ENCODE results near the gene WDR81. TPM values are rescaled to one million over a fixed set of nuclear protein-coding genes. Genes with fewer than 3 reads are reported as not detected.
A peak's percentile ranks its signal among the peaks of the same experiment; 100 is the strongest.
"Not testable (repeated sequence)": the region's sequence is repeated elsewhere in the genome, so short reads cannot be mapped to it uniquely, and the experiment has no call there.

Gene WDR81
- total RNA-seq, 1 donor from 2014 or later: 13.4 TPM

DNA sequence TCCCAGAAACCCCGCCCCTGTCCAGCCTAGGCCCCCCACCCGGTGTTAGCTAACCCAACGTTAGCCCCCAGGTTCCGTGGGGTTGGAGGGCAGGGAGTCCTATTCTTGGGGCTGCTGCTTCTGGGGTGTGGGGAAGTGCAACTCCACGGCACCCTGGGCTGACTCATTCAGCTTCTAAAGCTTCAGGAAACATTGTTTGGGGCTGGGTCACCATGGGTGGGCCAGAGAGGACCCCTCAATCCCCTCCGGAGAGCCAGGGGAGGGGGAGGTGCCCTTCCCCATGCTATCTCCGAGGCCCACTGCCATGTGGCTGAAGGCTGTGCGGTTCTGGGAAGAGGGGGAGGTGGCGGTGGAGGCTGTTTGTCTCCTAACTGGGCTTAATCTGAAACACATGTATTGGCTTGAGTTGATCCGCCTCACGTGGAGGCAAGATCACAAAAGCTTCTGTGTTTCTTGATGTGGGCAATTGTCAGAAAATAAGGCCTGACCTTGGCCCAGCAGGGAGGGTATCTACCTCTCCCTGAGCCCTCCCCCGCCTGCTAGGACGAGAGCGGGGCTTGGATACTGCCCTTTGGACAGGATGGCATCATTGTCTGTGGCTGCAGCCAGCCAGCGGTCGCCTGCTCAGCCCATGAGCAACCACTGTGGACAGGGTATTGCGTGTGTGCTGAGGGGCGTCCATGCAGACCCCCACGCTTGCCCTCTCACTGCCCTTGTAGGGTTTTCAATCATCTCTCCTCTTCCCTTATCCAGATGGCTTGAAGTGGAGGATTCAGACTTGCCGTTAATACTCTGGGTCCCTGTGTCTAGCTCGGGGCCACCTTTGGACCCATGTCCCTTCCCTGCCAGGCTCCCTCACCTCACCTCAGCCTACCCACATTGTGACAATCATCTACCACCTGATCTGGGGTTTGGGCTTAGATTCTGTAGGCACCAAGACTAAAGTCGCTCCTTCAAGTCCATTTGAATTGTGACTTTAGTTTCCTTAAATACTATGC lies 38.7 kb downstream of the WDR81 start:
- peaks cover 13% of the 10 kb centered on the region for H3K4me1 Mint-ChIP-seq (ENCODE audit: low read depth, unreplicated experiment)
- H3K4me3 Mint-ChIP-seq (ENCODE audit: unreplicated experiment): peak overlapping the region; percentile 11
- H3K27ac Mint-ChIP-seq (ENCODE audit: unreplicated experiment): peak overlapping the region; percentile 30
- DNase-seq: no peak
- H3K36me3 Mint-ChIP-seq (ENCODE audit: unreplicated experiment): no peaks in the 10 kb centered on the region
- no peaks in the 10 kb centered on the region for H3K9me3 Mint-ChIP-seq (ENCODE audit: unreplicated experiment)
- H3K27me3 Mint-ChIP-seq (ENCODE audit: unreplicated experiment): peaks cover 6% of the 10 kb centered on the region
- TF ChIP-seq, protein P1, sequence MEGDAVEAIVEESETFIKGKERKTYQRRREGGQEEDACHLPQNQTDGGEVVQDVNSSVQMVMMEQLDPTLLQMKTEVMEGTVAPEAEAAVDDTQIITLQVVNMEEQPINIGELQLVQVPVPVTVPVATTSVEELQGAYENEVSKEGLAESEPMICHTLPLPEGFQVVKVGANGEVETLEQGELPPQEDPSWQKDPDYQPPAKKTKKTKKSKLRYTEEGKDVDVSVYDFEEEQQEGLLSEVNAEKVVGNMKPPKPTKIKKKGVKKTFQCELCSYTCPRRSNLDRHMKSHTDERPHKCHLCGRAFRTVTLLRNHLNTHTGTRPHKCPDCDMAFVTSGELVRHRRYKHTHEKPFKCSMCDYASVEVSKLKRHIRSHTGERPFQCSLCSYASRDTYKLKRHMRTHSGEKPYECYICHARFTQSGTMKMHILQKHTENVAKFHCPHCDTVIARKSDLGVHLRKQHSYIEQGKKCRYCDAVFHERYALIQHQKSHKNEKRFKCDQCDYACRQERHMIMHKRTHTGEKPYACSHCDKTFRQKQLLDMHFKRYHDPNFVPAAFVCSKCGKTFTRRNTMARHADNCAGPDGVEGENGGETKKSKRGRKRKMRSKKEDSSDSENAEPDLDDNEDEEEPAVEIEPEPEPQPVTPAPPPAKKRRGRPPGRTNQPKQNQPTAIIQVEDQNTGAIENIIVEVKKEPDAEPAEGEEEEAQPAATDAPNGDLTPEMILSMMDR (IDR thresholded peaks at IDR 0.05; ENCODE audit: partially characterized antibody, unreplicated experiment): no peak

DNA sequence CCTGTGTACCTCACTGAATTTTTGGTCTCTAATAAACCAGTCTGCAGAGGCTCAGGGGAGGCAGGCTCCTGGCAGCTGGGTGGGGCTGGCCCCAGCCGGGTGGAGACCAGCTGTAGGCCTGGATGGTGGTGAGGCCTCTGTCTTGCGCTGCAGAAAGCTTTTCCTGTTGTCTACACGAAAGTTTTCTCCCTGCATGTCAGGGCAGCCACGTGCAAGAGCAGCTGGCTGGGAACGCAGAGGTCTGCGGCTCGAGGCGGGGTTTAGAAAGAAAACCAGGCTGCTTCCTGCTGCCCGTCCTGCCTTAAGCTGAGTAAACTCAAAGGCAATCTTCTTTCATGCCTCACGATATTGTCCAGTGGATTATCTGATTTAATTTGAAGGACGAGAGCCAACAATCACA lies 39.8 kb downstream of the WDR81 start:
- H3K27ac Mint-ChIP-seq (ENCODE audit: unreplicated experiment): peak overlapping the region; percentile 10
- peaks cover 2% of the 10 kb centered on the region for H3K27me3 Mint-ChIP-seq (ENCODE audit: unreplicated experiment)
- peak; percentile 42 for DNase-seq
- no peak overlapping the region for H3K4me3 Mint-ChIP-seq (ENCODE audit: unreplicated experiment)
- no peaks in the 10 kb centered on the region for H3K9me3 Mint-ChIP-seq (ENCODE audit: unreplicated experiment)
- no peaks in the 10 kb centered on the region for H3K36me3 Mint-ChIP-seq (ENCODE audit: unreplicated experiment)
- TF ChIP-seq, protein P1 (IDR thresholded peaks at IDR 0.05; ENCODE audit: partially characterized antibody, unreplicated experiment): no peak
- H3K4me1 Mint-ChIP-seq (ENCODE audit: low read depth, unreplicated experiment): peaks cover 13% of the 10 kb centered on the region

DNA sequence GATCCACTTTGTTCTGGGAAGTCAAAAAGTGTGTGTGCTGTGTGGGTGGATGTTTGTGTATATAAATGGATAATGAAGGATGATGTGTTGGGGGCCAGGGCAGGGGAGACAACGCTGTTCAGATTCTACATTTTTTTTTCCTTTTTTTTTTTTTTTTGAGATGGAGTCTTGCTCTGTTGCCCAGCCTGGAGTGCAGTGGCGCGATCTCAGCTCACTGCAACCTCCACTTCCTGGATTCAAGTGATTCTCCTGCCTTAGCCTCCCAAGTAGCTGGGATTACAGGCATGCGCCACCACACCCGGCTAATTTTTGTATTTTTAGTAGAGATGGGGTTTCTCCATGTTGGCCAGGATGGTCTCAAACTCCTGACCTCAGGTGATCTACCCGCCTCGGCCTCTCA lies 40.2 kb downstream of the WDR81 start:
- not testable (repeated sequence) for H3K27me3 Mint-ChIP-seq (ENCODE audit: unreplicated experiment); H3K4me3 Mint-ChIP-seq (ENCODE audit: unreplicated experiment); H3K9me3 Mint-ChIP-seq (ENCODE audit: unreplicated experiment); DNase-seq; H3K36me3 Mint-ChIP-seq (ENCODE audit: unreplicated experiment)
- Mint-ChIP-seq H3K4me1 (ENCODE audit: low read depth, unreplicated experiment) (peaks cover 13% of the 10 kb centered on the region), H3K27ac (ENCODE audit: unreplicated experiment) (peak overlapping the region; percentile 10)

DNA sequence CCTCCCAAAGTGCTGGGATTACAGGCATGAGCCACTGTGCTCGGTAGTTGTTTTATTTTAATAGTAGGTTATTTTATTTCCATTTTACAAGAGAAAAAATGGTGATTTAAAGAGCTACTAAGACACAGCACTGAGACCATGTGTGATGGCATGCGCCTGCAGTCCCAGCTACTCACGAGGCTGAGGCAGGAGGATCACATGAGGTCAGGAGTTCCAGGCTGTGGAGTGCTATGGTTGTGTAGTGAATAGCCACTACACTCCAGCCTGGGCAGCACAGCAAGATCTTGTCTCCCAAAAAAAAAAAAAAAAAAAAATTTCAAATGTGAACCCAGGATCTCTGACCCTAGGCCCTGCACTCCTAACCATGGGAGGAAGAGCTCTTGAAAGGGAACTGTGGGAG lies 41.1 kb downstream of the WDR81 start:
- H3K36me3 Mint-ChIP-seq (ENCODE audit: unreplicated experiment): no peaks in the 10 kb centered on the region
- H3K27me3 Mint-ChIP-seq (ENCODE audit: unreplicated experiment): peaks cover 2% of the 10 kb centered on the region
- TF ChIP-seq, protein P1 (IDR thresholded peaks at IDR 0.05; ENCODE audit: partially characterized antibody, unreplicated experiment): no peak
- peaks cover 13% of the 10 kb centered on the region for H3K4me1 Mint-ChIP-seq (ENCODE audit: low read depth, unreplicated experiment)
- no peak for DNase-seq
- no peak overlapping the region for H3K4me3 Mint-ChIP-seq (ENCODE audit: unreplicated experiment)
- H3K27ac Mint-ChIP-seq (ENCODE audit: unreplicated experiment): no peak overlapping the region
- H3K9me3 Mint-ChIP-seq (ENCODE audit: unreplicated experiment): no peaks in the 10 kb centered on the region

DNA sequence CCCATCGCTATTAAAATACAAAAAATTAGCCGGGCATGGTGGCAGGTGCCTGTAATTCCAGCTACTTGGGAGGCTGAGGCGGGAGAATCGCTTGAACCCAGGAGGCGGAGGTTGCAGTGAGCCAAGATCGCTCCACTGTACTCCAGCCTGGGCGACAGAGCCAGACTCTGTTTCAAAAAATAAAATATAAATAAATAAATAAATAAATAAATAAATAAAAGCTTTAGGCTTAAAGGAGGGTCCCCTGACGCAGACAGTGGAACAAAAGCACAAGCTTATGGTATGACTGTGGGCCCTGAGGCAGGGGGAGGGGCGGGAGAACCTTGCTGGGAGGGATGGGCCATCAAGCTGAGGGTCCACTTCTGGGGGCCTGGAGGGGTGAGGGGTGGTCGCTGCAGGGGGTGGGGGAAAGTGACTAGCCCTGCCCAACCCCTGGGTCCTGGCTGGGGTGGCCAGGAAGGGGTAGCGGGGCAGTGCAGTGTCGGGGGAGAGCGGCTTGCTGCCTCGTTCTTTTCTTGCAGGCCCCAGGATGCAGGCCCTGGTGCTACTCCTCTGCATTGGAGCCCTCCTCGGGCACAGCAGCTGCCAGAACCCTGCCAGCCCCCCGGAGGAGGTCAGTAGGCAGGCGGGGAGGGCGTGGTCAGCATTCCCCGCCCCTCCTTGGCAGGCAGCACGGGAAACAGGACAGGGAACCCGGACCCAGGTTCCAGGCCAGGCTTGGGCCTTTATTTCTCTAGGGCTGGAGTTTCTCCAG lies 42.1 kb downstream of the WDR81 start:
- Mint-ChIP-seq H3K27ac (ENCODE audit: unreplicated experiment) (no peak overlapping the region), H3K9me3 (ENCODE audit: unreplicated experiment) (no peaks in the 10 kb centered on the region), H3K4me1 (ENCODE audit: low read depth, unreplicated experiment) (peaks cover 13% of the 10 kb centered on the region), H3K4me3 (ENCODE audit: unreplicated experiment) (no peak overlapping the region), H3K27me3 (ENCODE audit: unreplicated experiment) (peaks cover 2% of the 10 kb centered on the region), H3K36me3 (ENCODE audit: unreplicated experiment) (no peaks in the 10 kb centered on the region)
- no peak for DNase-seq
- TF ChIP-seq, protein P1 (IDR thresholded peaks at IDR 0.05; ENCODE audit: partially characterized antibody, unreplicated experiment): no peak

Measured in glutamatergic neuron (in vitro differentiated cells).